H7 (cell line): ENCODE results near the gene PYY. TPM values are rescaled to one million over a fixed set of nuclear protein-coding genes. Genes with fewer than 3 reads are reported as not detected.
"Not testable (repeated sequence)": the region's sequence is repeated elsewhere in the genome, so short reads cannot be mapped to it uniquely, and the experiment has no call there.

ENCODE experiments used
- DNase-seq: peaks from one replicate; pipeline ENCODE4 v3.0.0; 2012
- H3K27me3 ChIP-seq: 2 replicates; pipeline ENCODE4 v1.6.0; 2011; ENCODE audit warnings: mild to moderate bottlenecking, low read length; ENCODE audit not compliant: control insufficient read depth, insufficient read depth
- H3K36me3 ChIP-seq: replicated peaks from 2 replicates; pipeline ENCODE4 v1.5.1; 2011; ENCODE audit warnings: low read length; ENCODE audit not compliant: control insufficient read depth, insufficient read depth
- H3K4me3 ChIP-seq: 2 replicates; pipeline ENCODE4 v1.5.1; 2011; ENCODE audit warnings: low read depth, mild to moderate bottlenecking, control low read depth, low read length, moderate library complexity; ENCODE audit not compliant: insufficient read depth
- total RNA-seq: library from RNA; depleted of rRNA; stranded (reverse); fragments of >200 nt; shearing (Covaris generic); gene quantifications from 2 replicates; pipeline ENCODE4 v1.2.3, GENCODE V29; 2014; rRNA removed

PYY gene
- 0.67 and 1.8 TPM in 2 replicates for total RNA-seq

- Histone ChIP-seq H3K4me3 (peak within 1 kb of the TSS; percentile 66), H3K27me3 (peaks cover 23% of the 10 kb centered on the region), H3K36me3 (no peaks in the 10 kb centered on the region)
- peak; percentile 80 for DNase-seq
Observed at GRCh38 chr17:43953746-43954145, at the start of gene PYY. TSS of gene PYY (minus strand) at chr17:43953940. CDS start at chr17:43953483, 457 bp downstream.

GRCh38 chr17:44002141-44002848 is 48.6 kb upstream of the PYY start:
- Histone ChIP-seq H3K4me3 (no peak overlapping the region), H3K36me3 (no peaks in the 10 kb centered on the region), H3K27me3 (peaks cover 27% of the 10 kb centered on the region)
- DNase-seq = no peak

DNA sequence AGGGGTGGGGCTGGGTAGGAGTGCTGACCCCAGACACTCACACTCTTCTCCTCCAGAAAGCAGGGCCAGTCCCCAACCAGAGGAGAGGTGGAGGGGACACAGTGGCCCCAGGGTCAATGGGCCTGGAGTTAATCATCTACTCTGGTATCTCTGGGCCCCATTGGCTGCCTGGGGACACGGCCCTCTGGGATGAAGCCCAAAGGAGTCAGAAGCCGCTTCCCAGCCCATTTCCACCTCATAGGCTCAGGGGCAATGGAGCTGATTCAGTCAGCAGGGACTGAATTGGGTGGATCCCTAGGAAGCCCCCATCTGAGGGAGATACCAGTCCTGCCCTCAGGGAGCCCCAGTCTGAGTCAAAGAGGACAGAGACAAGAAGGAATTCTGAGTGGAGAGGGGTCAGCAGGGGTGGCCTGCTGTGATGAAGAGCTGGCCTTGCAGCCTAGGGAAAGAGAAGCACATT is 47.8 kb upstream of the PYY start:
- H3K36me3 ChIP-seq = no peaks in the 10 kb centered on the region
- peaks cover 27% of the 10 kb centered on the region for H3K27me3 ChIP-seq
- DNase-seq = no peak
- no peak overlapping the region for H3K4me3 ChIP-seq

GRCh38 chr17:44000871-44001460 is 47.2 kb upstream of the PYY start:
- H3K27me3 ChIP-seq = peaks cover 22% of the 10 kb centered on the region
- no peak overlapping the region for H3K4me3 ChIP-seq
- H3K36me3 ChIP-seq = no peaks in the 10 kb centered on the region
- no peak for DNase-seq

- Histone ChIP-seq H3K27me3 (peaks cover 15% of the 10 kb centered on the region), H3K36me3 (no peaks in the 10 kb centered on the region), H3K4me3 (no peak overlapping the region)
- no peak for DNase-seq
Observed at GRCh38 chr17:44000141-44000860, 46.6 kb upstream of the PYY start.

GRCh38 chr17:43999024-43999423 is 45.3 kb upstream of the PYY start:
- Histone ChIP-seq H3K4me3 (no peak overlapping the region), H3K27me3 (peaks cover 10% of the 10 kb centered on the region), H3K36me3 (no peaks in the 10 kb centered on the region)
- DNase-seq = no peak

DNA sequence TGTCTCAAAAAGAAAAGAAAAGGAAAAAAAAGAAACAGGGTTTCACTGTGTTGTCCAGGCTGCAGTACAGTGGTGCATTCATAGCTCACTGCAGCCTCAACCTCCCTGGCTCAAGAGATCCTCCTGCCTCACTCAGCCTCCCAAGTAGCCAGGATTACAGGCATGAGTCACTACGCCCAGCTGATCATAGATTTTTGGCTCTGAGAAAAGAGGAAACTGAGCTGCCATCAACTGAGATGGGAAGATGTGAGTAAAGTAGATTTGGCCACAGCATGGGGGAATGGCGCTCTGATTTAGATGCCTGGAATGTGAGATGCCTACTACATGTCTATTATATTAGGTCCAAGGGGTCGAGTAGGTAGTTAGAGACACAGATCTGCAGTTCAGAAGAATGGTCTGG is 44.8 kb upstream of the PYY start:
- Histone ChIP-seq H3K27me3 (peaks cover 7% of the 10 kb centered on the region), H3K4me3 (no peak overlapping the region), H3K36me3 (no peaks in the 10 kb centered on the region)
- DNase-seq = no peak

DNA sequence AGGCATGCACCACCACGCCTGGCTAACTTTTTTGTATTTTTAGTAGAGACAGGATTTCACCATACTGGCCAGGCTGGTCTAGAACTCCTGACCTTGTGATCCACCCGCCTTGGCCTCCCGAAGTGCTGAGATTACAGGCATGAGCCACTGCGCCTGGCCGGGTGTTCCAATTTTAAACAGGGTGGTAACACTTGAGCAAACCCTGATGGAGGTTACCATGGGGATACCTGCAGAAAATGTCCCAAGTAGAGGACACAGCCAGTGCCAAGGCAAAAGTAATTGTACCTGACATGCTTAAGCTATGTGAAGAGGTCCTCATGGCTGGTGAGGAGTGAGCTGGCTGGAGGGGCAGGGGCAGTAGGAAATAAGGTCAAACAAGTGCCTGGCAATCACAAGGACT is 43.4 kb upstream of the PYY start:
- H3K4me3 ChIP-seq, H3K27me3 ChIP-seq, H3K36me3 ChIP-seq, DNase-seq: not testable (repeated sequence)

GRCh38 chr17:43995150-43995471 is 41.4 kb upstream of the PYY start:
- DNase-seq = no peak
- Histone ChIP-seq H3K4me3 (no peak overlapping the region), H3K27me3 (peaks cover 7% of the 10 kb centered on the region), H3K36me3 (no peaks in the 10 kb centered on the region)

- peaks cover 7% of the 10 kb centered on the region for H3K27me3 ChIP-seq
- peak; percentile 91 for DNase-seq
- no peaks in the 10 kb centered on the region for H3K36me3 ChIP-seq
- peak overlapping the region; percentile 55 for H3K4me3 ChIP-seq
Observed at GRCh38 chr17:43994272-43995149, 40.8 kb upstream of the PYY start.

GRCh38 chr17:43992641-43993040 is 38.9 kb upstream of the PYY start:
- Histone ChIP-seq H3K4me3 (no peak overlapping the region), H3K27me3 (peaks cover 7% of the 10 kb centered on the region), H3K36me3 (no peaks in the 10 kb centered on the region)
- no peak for DNase-seq

DNA sequence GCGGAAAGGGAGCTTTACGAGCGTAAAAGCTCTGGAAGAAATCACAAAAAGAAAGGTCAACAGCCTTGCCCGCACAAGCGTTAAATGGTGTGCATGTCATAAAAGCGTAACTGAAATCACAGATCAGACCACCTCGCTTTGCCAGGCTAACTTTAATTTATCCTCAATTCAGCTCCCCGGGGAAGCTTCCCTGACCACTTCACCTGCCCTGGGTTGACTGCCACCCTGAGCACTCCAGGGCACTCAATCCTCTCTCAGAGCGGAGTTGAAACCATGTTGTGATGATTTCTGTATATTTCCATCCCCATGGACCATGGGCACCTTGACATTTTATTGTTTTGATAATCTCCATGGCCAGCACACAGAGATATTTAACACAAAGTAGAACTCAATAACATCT is 34.6 kb upstream of the PYY start:
- no peak overlapping the region for H3K4me3 ChIP-seq
- H3K27me3 ChIP-seq = peaks cover 10% of the 10 kb centered on the region
- H3K36me3 ChIP-seq = no peaks in the 10 kb centered on the region
- no peak for DNase-seq

DNA sequence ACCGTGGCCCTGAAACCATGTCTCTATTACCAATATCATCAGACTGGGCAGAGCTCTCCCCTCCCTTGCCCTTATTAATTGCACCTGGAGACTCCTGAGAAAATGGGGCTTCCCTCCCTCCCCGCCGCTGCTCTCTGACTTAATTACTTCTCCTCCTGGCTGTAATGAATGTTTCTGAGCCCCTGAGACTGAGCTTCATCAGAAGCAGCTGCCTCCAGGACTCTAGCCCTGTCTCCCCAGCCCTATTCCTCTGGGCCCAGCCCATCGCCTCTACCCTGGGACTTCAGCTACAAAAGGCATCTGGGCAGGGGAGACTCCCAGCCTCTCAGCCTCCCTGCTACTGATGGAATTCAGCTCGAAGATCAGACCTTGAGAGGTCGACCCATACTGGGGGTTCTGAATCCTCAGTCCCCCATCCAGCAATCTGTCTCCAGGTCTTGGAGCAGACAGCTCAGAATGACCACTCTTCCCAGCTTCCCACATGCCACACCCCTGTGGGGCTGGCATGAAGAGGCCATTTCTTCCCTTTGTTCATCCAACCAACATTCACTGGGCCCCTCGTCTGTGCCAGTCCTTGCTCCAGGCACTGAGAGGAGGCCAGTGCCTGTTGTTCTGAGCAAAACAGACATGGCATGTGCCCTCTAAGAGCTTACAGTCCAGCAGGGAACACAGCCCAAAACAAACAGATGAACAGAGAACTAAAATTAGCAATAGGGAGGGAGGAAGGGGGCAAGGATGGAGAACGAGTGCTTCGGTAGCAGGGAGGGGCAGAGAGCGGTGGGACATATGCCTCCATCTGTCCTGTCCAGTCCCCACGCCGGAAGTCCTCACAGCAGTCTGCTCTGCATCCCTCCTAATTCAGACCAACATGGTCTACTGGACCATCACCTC is 33.6 kb upstream of the PYY start:
- peak; percentile 18 for DNase-seq
- H3K36me3 ChIP-seq = no peaks in the 10 kb centered on the region
- H3K27me3 ChIP-seq = peaks cover 16% of the 10 kb centered on the region
- no peak overlapping the region for H3K4me3 ChIP-seq
